ENCODE results near the gene RNF20. TPM values are rescaled to one million over a fixed set of nuclear protein-coding genes. Genes with fewer than 3 reads are reported as not detected.
A peak's percentile ranks its signal among the peaks of the same experiment; 100 is the strongest.

The RNF20 gene, protein sequence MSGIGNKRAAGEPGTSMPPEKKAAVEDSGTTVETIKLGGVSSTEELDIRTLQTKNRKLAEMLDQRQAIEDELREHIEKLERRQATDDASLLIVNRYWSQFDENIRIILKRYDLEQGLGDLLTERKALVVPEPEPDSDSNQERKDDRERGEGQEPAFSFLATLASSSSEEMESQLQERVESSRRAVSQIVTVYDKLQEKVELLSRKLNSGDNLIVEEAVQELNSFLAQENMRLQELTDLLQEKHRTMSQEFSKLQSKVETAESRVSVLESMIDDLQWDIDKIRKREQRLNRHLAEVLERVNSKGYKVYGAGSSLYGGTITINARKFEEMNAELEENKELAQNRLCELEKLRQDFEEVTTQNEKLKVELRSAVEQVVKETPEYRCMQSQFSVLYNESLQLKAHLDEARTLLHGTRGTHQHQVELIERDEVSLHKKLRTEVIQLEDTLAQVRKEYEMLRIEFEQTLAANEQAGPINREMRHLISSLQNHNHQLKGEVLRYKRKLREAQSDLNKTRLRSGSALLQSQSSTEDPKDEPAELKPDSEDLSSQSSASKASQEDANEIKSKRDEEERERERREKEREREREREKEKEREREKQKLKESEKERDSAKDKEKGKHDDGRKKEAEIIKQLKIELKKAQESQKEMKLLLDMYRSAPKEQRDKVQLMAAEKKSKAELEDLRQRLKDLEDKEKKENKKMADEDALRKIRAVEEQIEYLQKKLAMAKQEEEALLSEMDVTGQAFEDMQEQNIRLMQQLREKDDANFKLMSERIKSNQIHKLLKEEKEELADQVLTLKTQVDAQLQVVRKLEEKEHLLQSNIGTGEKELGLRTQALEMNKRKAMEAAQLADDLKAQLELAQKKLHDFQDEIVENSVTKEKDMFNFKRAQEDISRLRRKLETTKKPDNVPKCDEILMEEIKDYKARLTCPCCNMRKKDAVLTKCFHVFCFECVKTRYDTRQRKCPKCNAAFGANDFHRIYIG
- 18.3 and 19.2 TPM in 2 replicates for total RNA-seq (2012; rRNA removed)

DNA sequence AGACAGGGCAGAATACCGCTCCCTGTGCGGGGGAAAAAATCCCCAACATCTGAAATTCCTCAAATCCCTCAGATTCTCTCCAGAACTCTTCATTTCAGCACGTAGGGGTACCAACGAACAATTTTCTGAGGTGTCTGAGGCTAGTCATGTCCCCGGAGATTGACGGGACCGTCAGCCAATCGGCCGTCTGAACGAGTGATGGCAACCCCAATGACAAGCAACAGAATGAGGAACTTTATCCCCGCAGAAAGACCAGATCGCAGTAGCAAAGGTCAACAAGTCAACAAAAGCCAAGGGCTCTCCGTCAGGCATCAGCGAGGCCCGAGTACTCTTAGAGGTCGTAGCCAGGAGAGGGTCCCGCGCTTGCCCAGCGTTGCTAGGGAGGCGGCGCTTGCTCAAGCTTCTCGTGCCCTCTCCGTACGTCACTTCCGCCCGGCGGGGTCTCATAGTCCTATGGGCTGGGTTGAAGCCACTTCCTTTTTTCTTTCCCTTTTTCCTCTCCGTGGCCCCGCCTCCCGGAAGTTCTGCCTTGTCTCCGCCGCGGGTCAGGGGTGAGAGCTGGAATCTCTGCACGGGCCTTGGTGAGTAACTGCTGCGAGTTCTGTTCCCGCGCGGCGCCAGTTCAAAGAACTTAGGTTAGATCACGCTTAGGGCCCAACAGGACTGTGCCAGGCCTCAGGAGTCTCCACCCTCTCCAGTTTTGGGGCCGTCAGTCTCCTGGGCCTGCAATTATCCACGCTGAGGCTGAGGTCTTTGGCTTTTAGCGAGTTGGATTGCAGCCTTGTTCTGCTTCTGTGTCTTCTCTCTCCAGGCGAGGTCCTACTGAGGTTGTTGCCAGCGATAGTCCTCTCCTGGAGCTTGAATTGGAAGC, at the start of gene RNF20:
RNF20 (plus strand) TSS at position 520 of the 871 bp plus-strand sequence. CDS start 1,571 bp downstream, outside the sequence.
- peaks cover 12% of the 10 kb centered on the region for H3K36me3 ChIP-seq (ENCODE audit: insufficient read depth, low read length)
- no peaks in the 10 kb centered on the region for H3K27me3 ChIP-seq (ENCODE audit: control insufficient read depth, insufficient read depth, low read length)
- no peaks in the 10 kb centered on the region for H3K9me3 ChIP-seq (replicated peaks; ENCODE audit: low read length)
- peak within 1 kb of the TSS; percentile 94 for H3K4me3 ChIP-seq (ENCODE audit: low read length)
- H3K9ac ChIP-seq (ENCODE audit: low read depth, low read length) = peak within 1 kb of the TSS; percentile 90
- peak within 1 kb of the TSS; percentile 88 for H3K4me2 ChIP-seq (ENCODE audit: low read length)
- H3K4me1 ChIP-seq (ENCODE audit: control insufficient read depth, insufficient read depth, low read length) = peaks cover 23% of the 10 kb centered on the region

DNA sequence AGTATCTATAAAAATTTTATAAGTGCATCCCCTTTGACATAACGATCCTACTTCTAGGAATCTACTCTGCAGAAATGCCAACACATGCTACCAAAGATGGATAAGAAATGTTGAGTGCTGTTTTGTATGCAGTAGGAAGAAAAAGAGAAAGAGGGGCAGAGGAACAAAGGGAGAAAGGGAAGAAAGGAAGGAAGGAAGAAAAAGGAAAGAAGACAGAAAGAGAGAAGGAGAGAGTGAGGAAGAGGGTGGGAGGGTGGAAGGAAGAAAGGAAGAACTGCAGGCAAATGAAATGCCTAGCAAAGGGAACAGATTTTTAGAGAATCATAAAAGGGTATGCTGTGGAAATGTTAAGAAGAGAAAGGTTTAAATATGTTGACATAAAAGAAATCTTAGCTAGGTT, 49.6 kb upstream of the RNF20 start:
- Histone ChIP-seq H3K4me1 (ENCODE audit: control insufficient read depth, insufficient read depth, low read length) (peaks cover 11% of the 10 kb centered on the region), H3K4me2 (ENCODE audit: low read length) (no peak overlapping the region), H3K27me3 (ENCODE audit: control insufficient read depth, insufficient read depth, low read length) (no peaks in the 10 kb centered on the region), H3K36me3 (ENCODE audit: insufficient read depth, low read length) (no peaks in the 10 kb centered on the region), H3K9me3 (replicated peaks; ENCODE audit: low read length) (no peaks in the 10 kb centered on the region), H3K9ac (ENCODE audit: low read depth, low read length) (no peak overlapping the region), H3K4me3 (ENCODE audit: low read length) (no peak overlapping the region)

DNA sequence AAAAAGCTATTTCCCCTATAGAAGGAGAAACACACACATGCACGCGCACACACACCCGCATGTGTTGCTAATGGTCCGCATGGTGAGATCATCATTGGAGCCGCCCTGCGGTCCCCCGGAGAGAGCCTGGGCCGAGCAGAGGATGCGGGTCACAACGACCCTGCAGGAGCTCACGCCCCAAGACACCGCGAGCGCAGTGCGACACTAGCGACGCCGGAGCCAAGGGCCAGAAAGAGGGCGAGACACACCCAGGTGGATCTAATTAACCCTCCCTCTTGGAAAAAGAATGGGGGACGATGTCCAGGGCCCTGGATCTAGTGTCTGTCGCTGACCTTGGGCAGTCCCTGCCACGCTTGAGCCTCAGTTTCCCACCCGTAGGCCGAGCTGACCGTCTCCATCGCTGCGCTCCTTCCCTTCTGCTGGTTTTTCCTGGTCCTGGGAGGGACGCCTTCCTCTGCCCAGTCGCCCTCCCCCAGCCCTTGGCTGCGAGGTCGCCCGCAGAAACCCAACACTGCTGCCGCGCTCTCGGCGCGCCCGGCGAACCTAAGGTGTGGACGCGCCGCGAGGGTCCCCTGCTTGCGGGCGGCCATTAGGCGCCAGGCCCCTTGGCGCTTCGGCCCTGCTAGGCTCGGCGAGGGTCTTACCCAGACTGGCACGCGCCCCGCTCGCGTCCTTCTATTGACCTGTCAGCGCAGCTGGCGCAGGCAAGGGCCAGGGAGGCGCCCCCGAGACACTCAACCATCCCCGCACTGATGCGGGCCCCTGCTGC, 47.5 kb upstream of the RNF20 start:
- peak overlapping the region; percentile 72 for H3K9ac ChIP-seq (ENCODE audit: low read depth, low read length)
- H3K36me3 ChIP-seq (ENCODE audit: insufficient read depth, low read length) = no peaks in the 10 kb centered on the region
- no peaks in the 10 kb centered on the region for H3K27me3 ChIP-seq (ENCODE audit: control insufficient read depth, insufficient read depth, low read length)

DNA sequence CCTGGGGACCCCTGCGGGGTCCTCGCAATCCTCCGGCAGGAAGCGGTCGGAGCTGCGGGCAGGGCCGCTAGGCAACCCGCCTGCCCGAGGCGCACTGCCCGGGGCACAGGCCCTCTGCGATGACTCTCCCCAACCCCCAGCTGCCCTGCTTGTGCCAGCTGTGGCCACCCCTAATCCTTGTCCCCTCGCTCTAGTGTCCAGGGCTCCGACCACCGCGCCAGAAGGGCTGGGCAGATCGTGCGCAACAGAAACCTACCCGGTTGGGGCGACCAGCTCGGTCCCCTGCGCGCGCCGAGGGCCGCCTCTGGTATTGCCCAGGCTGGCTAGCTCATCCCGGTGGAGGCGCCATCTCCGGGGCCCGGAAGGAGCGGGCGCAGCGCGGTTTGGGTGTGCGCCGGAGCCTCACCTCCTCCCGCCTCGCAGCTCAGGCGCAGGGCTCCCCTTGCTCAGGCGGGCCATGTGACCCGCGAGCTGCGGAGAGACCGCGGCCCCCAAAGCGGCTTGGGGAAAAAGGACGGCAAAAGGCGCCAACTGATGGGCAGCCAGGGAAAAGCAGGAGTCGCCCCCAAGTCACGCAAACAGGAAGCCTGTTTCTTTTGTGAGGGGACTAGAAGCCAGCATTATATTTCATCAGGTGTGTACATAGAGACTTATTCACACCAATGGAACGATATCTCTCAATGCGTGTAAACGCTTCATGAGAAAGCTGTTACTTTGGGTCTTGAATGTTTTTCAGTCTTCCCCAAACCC, 46.8 kb upstream of the RNF20 start:
- H3K4me3 ChIP-seq (ENCODE audit: low read length) = peak overlapping the region; percentile 86
- H3K9me3 ChIP-seq (replicated peaks; ENCODE audit: low read length) = no peaks in the 10 kb centered on the region
- no peaks in the 10 kb centered on the region for H3K27me3 ChIP-seq (ENCODE audit: control insufficient read depth, insufficient read depth, low read length)
- H3K36me3 ChIP-seq (ENCODE audit: insufficient read depth, low read length) = no peaks in the 10 kb centered on the region
- H3K4me2 ChIP-seq (ENCODE audit: low read length) = peak overlapping the region; percentile 90
- H3K9ac ChIP-seq (ENCODE audit: low read depth, low read length) = peak overlapping the region; percentile 72
- H3K4me1 ChIP-seq (ENCODE audit: control insufficient read depth, insufficient read depth, low read length) = peaks cover 11% of the 10 kb centered on the region

More for the DNA sequence above, 47.5 kb upstream of the RNF20 start:
- H3K4me3 ChIP-seq (ENCODE audit: low read length) = peak overlapping the region; percentile 86
- H3K9me3 ChIP-seq (replicated peaks; ENCODE audit: low read length) = no peaks in the 10 kb centered on the region
- H3K4me2 ChIP-seq (ENCODE audit: low read length) = peak overlapping the region; percentile 90
- peaks cover 11% of the 10 kb centered on the region for H3K4me1 ChIP-seq (ENCODE audit: control insufficient read depth, insufficient read depth, low read length)

DNA sequence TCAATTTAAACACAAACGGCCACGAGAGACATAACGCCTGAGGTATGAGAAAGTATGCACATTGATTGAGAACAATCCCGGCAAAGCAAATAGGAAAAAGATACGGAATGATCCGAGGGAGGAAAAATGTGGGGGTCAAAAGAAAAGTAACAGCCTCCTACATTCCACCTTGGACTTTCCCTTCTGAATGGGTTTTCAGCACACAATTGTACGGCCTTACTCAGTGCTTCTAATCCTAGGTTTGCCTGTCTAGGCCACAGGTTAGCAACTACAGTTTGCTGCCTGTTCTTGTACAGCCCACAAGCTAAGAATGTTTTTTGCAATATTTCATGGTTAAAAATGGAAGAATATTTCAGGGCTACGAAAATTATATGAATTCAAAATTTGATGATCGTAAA, 46.2 kb upstream of the RNF20 start:
- Histone ChIP-seq H3K4me2 (ENCODE audit: low read length) (peak overlapping the region; percentile 90), H3K36me3 (ENCODE audit: insufficient read depth, low read length) (no peaks in the 10 kb centered on the region), H3K9me3 (replicated peaks; ENCODE audit: low read length) (no peaks in the 10 kb centered on the region), H3K4me1 (ENCODE audit: control insufficient read depth, insufficient read depth, low read length) (peaks cover 11% of the 10 kb centered on the region), H3K4me3 (ENCODE audit: low read length) (peak overlapping the region; percentile 86), H3K9ac (ENCODE audit: low read depth, low read length) (peak overlapping the region; percentile 72), H3K27me3 (ENCODE audit: control insufficient read depth, insufficient read depth, low read length) (no peaks in the 10 kb centered on the region)

DNA sequence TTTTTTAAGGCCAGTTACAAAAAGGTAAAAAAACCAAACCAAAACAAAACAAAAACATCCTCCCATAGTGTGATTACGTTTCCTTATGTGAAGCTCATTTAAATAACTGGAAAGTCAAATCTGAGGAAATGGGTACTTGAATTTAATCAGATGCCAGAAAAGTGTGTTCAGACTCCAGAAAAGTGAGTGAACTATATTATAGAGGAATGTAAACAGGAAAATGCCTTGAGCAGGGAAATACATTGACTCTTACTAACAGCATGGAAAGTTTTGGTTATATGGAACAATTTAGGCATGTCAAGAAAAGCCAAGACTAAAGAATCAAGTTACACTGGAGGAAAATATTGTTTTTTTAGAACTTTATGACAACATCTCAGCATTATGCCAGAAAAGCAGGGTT, 37.8 kb upstream of the RNF20 start:
- Histone ChIP-seq H3K9ac (ENCODE audit: low read depth, low read length) (no peak overlapping the region), H3K27me3 (ENCODE audit: control insufficient read depth, insufficient read depth, low read length) (no peaks in the 10 kb centered on the region), H3K4me3 (ENCODE audit: low read length) (no peak overlapping the region), H3K4me1 (ENCODE audit: control insufficient read depth, insufficient read depth, low read length) (peaks cover 9% of the 10 kb centered on the region), H3K9me3 (replicated peaks; ENCODE audit: low read length) (no peaks in the 10 kb centered on the region), H3K4me2 (ENCODE audit: low read length) (peak overlapping the region; percentile 36), H3K36me3 (ENCODE audit: insufficient read depth, low read length) (no peaks in the 10 kb centered on the region)

DNA sequence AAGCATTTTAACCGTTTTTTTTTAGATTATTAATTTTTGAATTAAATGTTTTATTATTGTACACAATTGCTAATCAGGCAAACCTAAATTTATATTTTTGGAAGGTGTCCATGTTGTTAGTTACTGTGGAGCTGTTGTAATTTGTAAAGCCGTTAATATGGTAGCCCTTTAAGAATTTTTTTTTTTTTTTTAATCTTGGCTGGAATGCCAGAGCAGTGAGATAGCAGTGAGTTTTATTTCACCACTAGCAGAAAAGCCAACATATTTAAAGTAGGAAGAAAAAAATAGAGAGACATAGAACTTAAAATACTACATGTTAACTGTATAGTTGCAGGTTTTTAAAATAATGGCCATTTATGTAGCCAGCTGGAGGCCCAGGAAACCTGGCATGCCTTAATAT, 35.3 kb upstream of the RNF20 start:
- no peaks in the 10 kb centered on the region for H3K27me3 ChIP-seq (ENCODE audit: control insufficient read depth, insufficient read depth, low read length)
- H3K4me3 ChIP-seq (ENCODE audit: low read length) = no peak overlapping the region
- H3K36me3 ChIP-seq (ENCODE audit: insufficient read depth, low read length) = no peaks in the 10 kb centered on the region
- H3K9me3 ChIP-seq (replicated peaks; ENCODE audit: low read length) = no peaks in the 10 kb centered on the region
- H3K9ac ChIP-seq (ENCODE audit: low read depth, low read length) = no peak overlapping the region
- H3K4me1 ChIP-seq (ENCODE audit: control insufficient read depth, insufficient read depth, low read length) = peaks cover 9% of the 10 kb centered on the region
- no peak overlapping the region for H3K4me2 ChIP-seq (ENCODE audit: low read length)

DNA sequence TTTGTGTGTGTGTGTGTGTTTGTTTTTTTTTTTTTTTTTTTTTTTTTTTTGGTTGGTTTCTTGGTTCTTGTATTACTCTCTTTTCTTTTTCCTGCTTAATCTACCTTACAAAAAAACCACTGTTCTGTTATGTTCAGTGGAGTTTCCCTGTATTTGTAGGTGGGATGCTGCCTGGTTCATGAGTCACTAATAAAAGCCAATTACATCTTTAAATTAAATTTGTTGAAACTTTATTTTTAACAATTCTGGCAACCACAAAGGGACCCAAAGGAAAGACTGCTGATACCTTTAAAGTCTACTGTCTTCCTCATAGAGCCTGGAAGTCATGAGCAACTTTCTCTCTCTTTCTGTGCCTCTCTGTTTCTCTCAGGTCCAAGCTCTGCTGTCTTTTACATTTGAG, 29.5 kb upstream of the RNF20 start:
- Histone ChIP-seq H3K4me1 (ENCODE audit: control insufficient read depth, insufficient read depth, low read length) (no peaks in the 10 kb centered on the region), H3K9ac (ENCODE audit: low read depth, low read length) (no peak overlapping the region), H3K36me3 (ENCODE audit: insufficient read depth, low read length) (no peaks in the 10 kb centered on the region), H3K4me3 (ENCODE audit: low read length) (no peak overlapping the region), H3K4me2 (ENCODE audit: low read length) (no peak overlapping the region), H3K9me3 (replicated peaks; ENCODE audit: low read length) (no peaks in the 10 kb centered on the region), H3K27me3 (ENCODE audit: control insufficient read depth, insufficient read depth, low read length) (peaks cover 17% of the 10 kb centered on the region)

DNA sequence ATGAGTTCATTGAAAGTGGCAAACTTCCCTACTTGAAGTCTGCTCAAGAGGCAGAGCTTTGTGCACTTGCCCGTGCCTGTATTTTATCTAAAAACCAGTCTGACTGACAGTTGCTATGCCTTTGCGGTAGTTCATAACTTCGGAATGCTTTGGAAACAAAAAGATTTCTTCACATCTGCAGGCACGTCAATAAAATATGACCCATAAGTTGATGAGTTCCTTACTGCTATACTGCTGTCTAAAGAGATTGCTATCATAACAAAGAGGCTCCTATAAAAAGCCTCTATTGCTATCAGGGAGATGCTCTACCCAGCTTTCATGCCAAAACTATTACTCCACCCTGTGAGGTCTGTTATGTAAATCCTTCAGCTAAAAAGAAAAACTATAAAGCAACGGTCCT, 25.4 kb upstream of the RNF20 start:
- Histone ChIP-seq H3K4me1 (ENCODE audit: control insufficient read depth, insufficient read depth, low read length) (peaks cover 11% of the 10 kb centered on the region), H3K4me3 (ENCODE audit: low read length) (no peak overlapping the region), H3K9me3 (replicated peaks; ENCODE audit: low read length) (no peaks in the 10 kb centered on the region), H3K9ac (ENCODE audit: low read depth, low read length) (no peak overlapping the region), H3K4me2 (ENCODE audit: low read length) (no peak overlapping the region), H3K27me3 (ENCODE audit: control insufficient read depth, insufficient read depth, low read length) (peaks cover 17% of the 10 kb centered on the region), H3K36me3 (ENCODE audit: insufficient read depth, low read length) (no peaks in the 10 kb centered on the region)

DNA sequence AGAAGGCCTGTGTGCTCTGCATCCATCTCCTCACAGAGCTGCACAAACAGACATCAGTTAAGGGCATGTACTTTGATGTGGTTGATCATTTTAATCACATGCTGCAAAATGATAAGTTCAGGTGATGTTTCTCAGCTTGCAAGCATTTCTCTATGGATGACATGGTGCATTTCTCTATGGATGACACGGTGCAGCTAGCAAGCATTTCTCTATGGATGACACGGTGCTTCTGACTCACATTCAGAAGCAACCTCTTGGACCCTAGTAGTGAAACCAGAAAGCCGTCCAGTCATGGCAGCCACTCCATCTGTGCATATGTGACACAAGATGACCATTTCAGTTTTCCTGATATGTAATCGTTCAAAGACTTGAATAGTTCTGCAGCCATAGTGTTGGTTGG, 24.1 kb upstream of the RNF20 start:
- H3K4me3 ChIP-seq (ENCODE audit: low read length) = no peak overlapping the region
- no peaks in the 10 kb centered on the region for H3K36me3 ChIP-seq (ENCODE audit: insufficient read depth, low read length)
- peaks cover 22% of the 10 kb centered on the region for H3K4me1 ChIP-seq (ENCODE audit: control insufficient read depth, insufficient read depth, low read length)
- no peak overlapping the region for H3K4me2 ChIP-seq (ENCODE audit: low read length)
- H3K9me3 ChIP-seq (replicated peaks; ENCODE audit: low read length) = no peaks in the 10 kb centered on the region
- no peak overlapping the region for H3K9ac ChIP-seq (ENCODE audit: low read depth, low read length)
- peaks cover 10% of the 10 kb centered on the region for H3K27me3 ChIP-seq (ENCODE audit: control insufficient read depth, insufficient read depth, low read length)
